HCT116 (cell line): ENCODE data around the gene NEK1. TPM values are rescaled to one million over a fixed set of nuclear protein-coding genes. Genes with fewer than 3 reads are reported as not detected.

ENCODE experiments used
- ATAC-seq: fragments of 200-7000 bp; cut with Tn5 transposase; 2 replicates; pipeline ENCODE4 v1.9.1; 2020; ENCODE audit warnings: mild to moderate bottlenecking, moderate library complexity
- BruUV-seq: library from RNA; stranded (reverse); fragments of 400-500 nt; replicated peaks from 2 replicates; lab custom pipeline; 2021; lab: Mats Ljungman, UMichigan
- CTCF ChIA-PET: fragments of 300-600 bp; sonication (Branson Sonifier 250); formaldehyde crosslinking; loops from one replicate; lab custom pipeline; 2021; ENCODE audit warnings: antibody characterized with exemption; lab: Charles Lee
- POLR2A ChIA-PET: fragments of 300-600, 350-600 bp; sonication (Branson Sonifier 250); formaldehyde crosslinking; loops from one replicate; lab custom pipeline; 2021; ENCODE audit warnings: antibody characterized with exemption; lab: Charles Lee
- RAD21 ChIA-PET, 2 experiments: fragments of 300-600 bp; sonication (Branson Sonifier 250); formaldehyde crosslinking; loops; one replicate each; lab custom pipeline; 2023; ENCODE audit warnings: low total read pairs in 2 of 2; ENCODE audit not compliant: uncharacterized antibody in 2 of 2, unreplicated experiment in 2 of 2, low non-redundant PET in 1 of 2; lab: Charles Lee
- DNase-seq: peaks from one replicate; pipeline ENCODE4 v3.0.0-alpha.2; 2010; ENCODE audit warnings: low read depth, low spot score
- H2AFZ ChIP-seq: fragments of 200-600 bp; shearing (Covaris generic), sonication (generic); 2 replicates; pipeline ENCODE4 v1.6.1; 2017; ENCODE audit warnings: low read depth, mixed run types, mixed read lengths, antibody characterized with exemption, low read length; ENCODE audit not compliant: poor library complexity, severe bottlenecking
- H3K27ac ChIP-seq: 2 replicates; pipeline ENCODE4 v1.5.1; 2012; ENCODE audit warnings: low read depth, low read length
- H3K27me3 ChIP-seq: fragments of 200-600 bp; sonication (generic); 2 replicates; pipeline ENCODE4 v1.6.1; 2016; ENCODE audit warnings: mixed run types, low read length, mixed read lengths; ENCODE audit not compliant: insufficient read depth
- H3K36me3 ChIP-seq, 2 experiments: fragments of 200-500 bp in 1 of 2; fragments of 200-600 bp in 1 of 2; sonication (Bioruptor generic) in 1 of 2; sonication (generic) in 1 of 2; 2 replicates each; pipeline versions ENCODE4 v1.5.1 to v1.6.1; 2014 to 2016; ENCODE audit warnings: low read length in 2 of 2, inconsistent platforms in 1 of 2, mixed read lengths in 1 of 2, mixed run types in 1 of 2; ENCODE audit not compliant: insufficient read depth in 2 of 2, control insufficient read depth in 1 of 2
- H3K4me1 ChIP-seq, 2 experiments: fragments of 200-600 bp in 1 of 2; sonication (generic) in 1 of 2; 2 replicates each; pipeline versions ENCODE4 v1.5.1 to v1.6.1; 2012 to 2017; ENCODE audit warnings: low read length in 2 of 2, inconsistent platforms in 1 of 2, mild to moderate bottlenecking in 1 of 2, mixed read lengths in 1 of 2, mixed run types in 1 of 2, moderate library complexity in 1 of 2; ENCODE audit not compliant: insufficient read depth in 2 of 2, control insufficient read depth in 1 of 2
- H3K4me2 ChIP-seq: fragments of 200-600 bp; sonication (generic); 2 replicates; pipeline ENCODE4 v1.6.1; 2017; ENCODE audit warnings: mixed run types, low read length, mixed read lengths
- H3K4me3 ChIP-seq, 2 experiments: fragments of 200-600 bp in 1 of 2; sonication (generic) in 1 of 2; replicated peaks in 1 of 2; 2 replicates each; pipeline ENCODE4 v1.5.1; 2011 to 2016; ENCODE audit warnings: low read length in 2 of 2, control low read depth in 1 of 2, low read depth in 1 of 2, mild to moderate bottlenecking in 1 of 2, mixed read lengths in 1 of 2, mixed run types in 1 of 2
- H3K79me2 ChIP-seq: fragments of 200-600 bp; sonication (generic); 2 replicates; pipeline ENCODE4 v1.6.1; 2017; ENCODE audit warnings: mild to moderate bottlenecking, mixed run types, low read length, moderate library complexity, mixed read lengths; ENCODE audit not compliant: insufficient read depth
- H3K9ac ChIP-seq: fragments of 200-600 bp; sonication (generic); 2 replicates; pipeline ENCODE4 v1.6.1; 2016; ENCODE audit warnings: low read length, mixed read lengths
- H3K9me2 ChIP-seq: fragments of 200-600 bp; sonication (generic), shearing (Covaris generic); 2 replicates; pipeline ENCODE4 v1.6.1; 2017; ENCODE audit warnings: mixed run types, mild to moderate bottlenecking, moderate library complexity; ENCODE audit not compliant: insufficient read depth
- H3K9me3 ChIP-seq, 2 experiments: fragments of 200-500 bp in 1 of 2; fragments of 200-600 bp in 1 of 2; sonication (Bioruptor generic) in 1 of 2; sonication (generic) in 1 of 2; 2 replicates each; pipeline ENCODE4 v1.6.1; 2014 to 2017; ENCODE audit warnings: low read length in 2 of 2, mixed read lengths in 2 of 2, inconsistent platforms in 1 of 2, low read depth in 1 of 2, mild to moderate bottlenecking in 1 of 2, mixed run types in 1 of 2, moderate library complexity in 1 of 2; ENCODE audit not compliant: control insufficient read depth in 1 of 2, insufficient read depth in 1 of 2
- H4K20me1 ChIP-seq: fragments of 200-600 bp; sonication (generic), shearing (Covaris generic); 2 replicates; pipeline ENCODE4 v1.6.1; 2017; ENCODE audit warnings: mixed run types, mild to moderate bottlenecking, moderate library complexity; ENCODE audit not compliant: insufficient read depth
- CEBPB ChIP-seq: IDR thresholded peaks from 2 replicates; pipeline ENCODE4 v1.6.1; 2012; ENCODE audit warnings: low read depth
- CTCF ChIP-seq, 3 experiments: fragments of 200-600 bp in 1 of 3; sonication (generic) in 1 of 3; IDR thresholded peaks in 2 of 3; conservative IDR thresholded peaks in 1 of 3; 2 replicates each; pipeline ENCODE4 v1.5.1; 2012 to 2017; ENCODE audit warnings: low read depth in 2 of 3, low read length in 2 of 3, antibody characterized with exemption in 1 of 3, borderline replicate concordance in 1 of 3, control low read depth in 1 of 3, mild to moderate bottlenecking in 1 of 3, mixed read lengths in 1 of 3, mixed run types in 1 of 3, moderate library complexity in 1 of 3; ENCODE audit not compliant: insufficient read depth in 1 of 3
- EZH2 ChIP-seq: fragments of 200-600 bp; sonication (generic); IDR thresholded peaks from 2 replicates; pipeline ENCODE4 v1.6.1; 2017; ENCODE audit warnings: antibody characterized with exemption, mixed run types
- FOSL1 ChIP-seq: IDR thresholded peaks from 2 replicates; pipeline ENCODE4 v1.6.1; 2012; ENCODE audit warnings: low read depth
- YY1 ChIP-seq: IDR thresholded peaks from 2 replicates; pipeline ENCODE4 v1.6.1; 2011; ENCODE audit warnings: low read length, low read depth, moderate library complexity, mild to moderate bottlenecking; ENCODE audit not compliant: insufficient replicate concordance; ENCODE audit errors: extremely low read depth
- intact Hi-C: fragments of 100-400 bp; cut with micrococcal nuclease; formaldehyde crosslinking; loops from 2 replicates; pipeline ENCODE4 v1.10.0; 2022
- total RNA-seq: library from RNA; stranded (reverse); gene quantifications from one replicate; pipeline ENCODE4 v1.2.1, GENCODE V29; 2021; ENCODE audit not compliant: unreplicated experiment
- TF ChIP-seq, protein P1 (sequence below): IDR thresholded peaks from 2 replicates; pipeline ENCODE4 v1.6.1; 2012

NEK1 gene
- total RNA-seq, 1 experiment from 2014 or later = 13.3 TPM

- Histone ChIP-seq H3K9me2 (no peaks in the 10 kb centered on the region), H3K4me1 (peaks cover 7 to 13% of the 10 kb centered on the region in 2 experiments; a peak in 3 of 4 replicates), H3K9me3 (no peaks in the 10 kb centered on the region), H3K36me3 (peaks cover 6 to 10% of the 10 kb centered on the region in 2 experiments; a peak in 2 of 4 replicates), H4K20me1 (no peaks in the 10 kb centered on the region), H3K4me3 (no peak overlapping the region), H3K9ac (no peak overlapping the region), H2AFZ (no peak overlapping the region), H3K27me3 (no peaks in the 10 kb centered on the region), H3K79me2 (peaks cover 12% of the 10 kb centered on the region), H3K4me2 (no peak overlapping the region), H3K27ac (no peak overlapping the region)
- ChIA-PET CTCF (no interaction called here), POLR2A (no interaction called here), RAD21 (no interaction called here)
- no TSS peak for BruUV-seq
- no peak for DNase-seq
- TF ChIP-seq CEBPB (no peak), FOSL1 (no peak), CTCF (IDR thresholded peaks at IDR 0.05 in 2 of 3, conservative IDR thresholded peaks at IDR 0.05 in 1 of 3; ENCODE audit: borderline replicate concordance in 1 of 3, insufficient read depth in 1 of 3, low read depth in 2 of 3, low read length in 2 of 3) (no peak), EZH2 (no peak), YY1 (no peak)
- TF ChIP-seq, protein P1, sequence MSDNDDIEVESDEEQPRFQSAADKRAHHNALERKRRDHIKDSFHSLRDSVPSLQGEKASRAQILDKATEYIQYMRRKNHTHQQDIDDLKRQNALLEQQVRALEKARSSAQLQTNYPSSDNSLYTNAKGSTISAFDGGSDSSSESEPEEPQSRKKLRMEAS = no peak
- intact Hi-C loops = no loop called here
- ATAC-seq = no peak
These were observed 9.1 kb downstream of the NEK1 start for GRCh38 chr4:169603312-169603711.
